Spleen (tissue), 11 donors: ENCODE measurements around the gene KL. TPM values are rescaled to one million over a fixed set of nuclear protein-coding genes. Genes with fewer than 3 reads are reported as not detected.

ENCODE experiments used
- DNase-seq: peaks from one replicate; pipeline ENCODE4 v3.0.0-alpha.2; 2020
- H3K27ac ChIP-seq, 8 donors: fragments of 200-600 bp; sonication (generic) in 7 of 8; 1 replicate in 4 of 8; 2 replicates in 4 of 8; pipeline versions ENCODE4 v1.5.0 to v1.8.0; 2016 to 2021; ENCODE audit warnings: inconsistent platforms in 4 of 8, mild to moderate bottlenecking in 4 of 8, moderate library complexity in 1 of 8
- H3K27me3 ChIP-seq, 7 donors: fragments of 200-600 bp; sonication (generic) in 6 of 7; replicated peaks in 1 of 7; 1 replicate in 4 of 7; 2 replicates in 3 of 7; pipeline versions ENCODE4 v1.5.0 to v1.8.0; 2016 to 2021; ENCODE audit warnings: inconsistent platforms in 3 of 7, mild to moderate bottlenecking in 1 of 7
- H3K36me3 ChIP-seq, 6 donors: fragments of 200-600 bp; sonication (generic) in 5 of 6; 1 replicate in 4 of 6; 2 replicates in 2 of 6; pipeline versions ENCODE4 v1.5.0 to v1.8.0; 2016 to 2021; ENCODE audit warnings: inconsistent platforms in 2 of 6
- H3K4me1 ChIP-seq, 6 donors: fragments of 200-600 bp; sonication (generic) in 5 of 6; 1 replicate in 3 of 6; 2 replicates in 3 of 6; pipeline versions ENCODE4 v1.5.0 to v1.8.0; 2016 to 2021; ENCODE audit warnings: inconsistent platforms in 3 of 6
- H3K4me3 ChIP-seq, 8 donors: fragments of 200-600 bp; sonication (generic) in 7 of 8; 1 replicate in 4 of 8; 2 replicates in 4 of 8; pipeline versions ENCODE4 v1.5.0 to v1.8.0; 2016 to 2021; ENCODE audit warnings: inconsistent platforms in 4 of 8, mild to moderate bottlenecking in 4 of 8, moderate library complexity in 2 of 8
- H3K9me3 ChIP-seq, 8 donors: fragments of 200-600 bp; sonication (generic) in 7 of 8; 1 replicate in 4 of 8; 2 replicates in 4 of 8; pipeline versions ENCODE4 v1.5.0 to v1.8.0; 2016 to 2021; ENCODE audit warnings: inconsistent platforms in 4 of 8
- POLR2A ChIP-seq, 3 donors: fragments of 450-650 bp; IDR thresholded peaks; one replicate each; pipeline ENCODE4 v1.5.1; 2017; ENCODE audit warnings: antibody characterized with exemption in 3 of 3, mild to moderate bottlenecking in 1 of 3
- POLR2AphosphoS5 ChIP-seq, 3 donors: sonication (generic); formaldehyde crosslinking; IDR thresholded peaks; one replicate each; pipeline ENCODE4 v1.5.1; 2017; ENCODE audit warnings: antibody characterized with exemption in 3 of 3
- WGBS, 5 donors: extraction: QIAGEN DNeasy Blood & Tissue Kit in 3 of 5; methylation state at CpG; one replicate each; pipeline versions ENCODE4 v1.1.5 to v1.1.7; 2013 to 2018; 5-methylcytosine and 5-hydroxymethylcytosine counted together
- intact Hi-C: fragments of 100-400 bp; cut with DNase I; formaldehyde crosslinking; loops from one replicate; pipeline ENCODE4 v1.15.0; 2023; ENCODE audit warnings: low total_unique reads
- polyA plus RNA-seq, 3 donors: library from polyadenylated mRNA; stranded (reverse); fragments of 200-250 nt; gene quantifications; one replicate each; pipeline ENCODE4 v1.2.1, GENCODE V29; 2013
- total RNA-seq, 7 donors: library from RNA; depleted of rRNA in 3 of 7; stranded (reverse); fragments of >200 nt in 3 of 7; fragmentation: NEBNext Ultra II Directional in 4 of 7; extraction: Animal tissue kit (Norgen Biotek cat#: 25700) in 4 of 7; gene quantifications; one replicate each; pipeline versions ENCODE4 v1.1.0 to v1.2.1, GENCODE V29; 2016 to 2021
- TF ChIP-seq, protein P1 (sequence below), 11 experiments: fragments of 200-600 bp in 7 of 11; fragments of 450-650 bp in 4 of 11; sonication (generic) in 4 of 11; IDR thresholded peaks in 8 of 11; conservative IDR thresholded peaks in 3 of 11; 1 replicate in 7 of 11; 2 replicates in 4 of 11; pipeline versions ENCODE4 v1.4.0 to v1.8.0; 2016 to 2021; ENCODE audit warnings: antibody characterized with exemption in 11 of 11, inconsistent platforms in 4 of 11, mild to moderate bottlenecking in 1 of 11
- donor health status: healthy with polysubstance abuse.
- donor health status: DM: no; HTN: no; CAD: no; lungs with moderate emphysema.
- donor health status: DM: no; HTN: no; CAD: no.
- donor health status: Bipolar disorder and iron deficiency.
- donor health status: healthy.
- donor health status: DM: no; HTN: no; CAD: no.
- donor health status: DM: yes; HTN: yes; CAD: no.

The KL gene
- total and polyA plus RNA-seq, 10 donors: 0.35 to 10.2 (median 4.6) TPM

DNA sequence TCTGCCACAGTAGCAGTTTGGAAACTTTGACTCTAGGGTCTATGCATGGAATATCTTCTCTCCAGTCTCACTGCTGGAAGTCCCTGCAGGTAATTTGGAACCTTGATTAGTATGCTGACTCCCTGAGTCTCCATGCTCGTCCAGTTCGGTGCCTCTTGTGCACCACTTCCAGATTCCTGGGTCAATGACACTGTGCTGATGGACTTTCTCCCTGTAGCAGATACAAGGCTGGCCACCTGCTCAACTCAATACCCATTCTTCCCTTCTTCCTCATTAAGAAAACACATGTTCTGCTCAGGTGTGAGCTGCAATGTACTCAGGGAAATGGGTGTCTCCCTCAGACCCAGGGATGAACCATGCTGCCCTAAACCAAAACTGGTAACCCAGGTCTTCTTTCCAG, 99.1 kb downstream of the KL start:
- H3K9me3 ChIP-seq: no peaks in the 10 kb centered on the region
- no peak overlapping the region for H3K27ac ChIP-seq
- intact Hi-C loops: no loop called here
- 89 to 100% (median 92%) methylated on average over 2 of the region's 2 CpGs for WGBS, 5 donors
- no peak overlapping the region for H3K4me3 ChIP-seq
- H3K27me3 ChIP-seq: no peaks in the 10 kb centered on the region
- H3K36me3 ChIP-seq: peaks cover 0 to 77% (median 2%) of the 10 kb centered on the region in 6 donors
- TF ChIP-seq POLR2AphosphoS5 (IDR thresholded peaks at IDR 0.05): no peak
- TF ChIP-seq POLR2A (IDR thresholded peaks at IDR 0.05): no peak
- TF ChIP-seq, protein P1, sequence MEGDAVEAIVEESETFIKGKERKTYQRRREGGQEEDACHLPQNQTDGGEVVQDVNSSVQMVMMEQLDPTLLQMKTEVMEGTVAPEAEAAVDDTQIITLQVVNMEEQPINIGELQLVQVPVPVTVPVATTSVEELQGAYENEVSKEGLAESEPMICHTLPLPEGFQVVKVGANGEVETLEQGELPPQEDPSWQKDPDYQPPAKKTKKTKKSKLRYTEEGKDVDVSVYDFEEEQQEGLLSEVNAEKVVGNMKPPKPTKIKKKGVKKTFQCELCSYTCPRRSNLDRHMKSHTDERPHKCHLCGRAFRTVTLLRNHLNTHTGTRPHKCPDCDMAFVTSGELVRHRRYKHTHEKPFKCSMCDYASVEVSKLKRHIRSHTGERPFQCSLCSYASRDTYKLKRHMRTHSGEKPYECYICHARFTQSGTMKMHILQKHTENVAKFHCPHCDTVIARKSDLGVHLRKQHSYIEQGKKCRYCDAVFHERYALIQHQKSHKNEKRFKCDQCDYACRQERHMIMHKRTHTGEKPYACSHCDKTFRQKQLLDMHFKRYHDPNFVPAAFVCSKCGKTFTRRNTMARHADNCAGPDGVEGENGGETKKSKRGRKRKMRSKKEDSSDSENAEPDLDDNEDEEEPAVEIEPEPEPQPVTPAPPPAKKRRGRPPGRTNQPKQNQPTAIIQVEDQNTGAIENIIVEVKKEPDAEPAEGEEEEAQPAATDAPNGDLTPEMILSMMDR (IDR thresholded peaks at IDR 0.05 in 8 of 11, conservative IDR thresholded peaks at IDR 0.05 in 3 of 11): no peak
- H3K4me1 ChIP-seq: peaks cover 0 to 19% (median 13%) of the 10 kb centered on the region in 6 donors
- DNase-seq: no peak
